Thoracic aorta (tissue), 2 donors: Measurements from ENCODE around the gene CARS1. TPM values are rescaled to one million over a fixed set of nuclear protein-coding genes. Genes with fewer than 3 reads are reported as not detected.

ENCODE experiments used
- ATAC-seq: fragments of 150-250 bp; one replicate; pipeline ENCODE4 v1.8.0; 2017; ENCODE audit warnings: low read depth; ENCODE audit not compliant: insufficient number of reproducible peaks, low FRiP score
- DNase-seq: peaks from one replicate; pipeline ENCODE4 v3.0.0-alpha.2; 2020; ENCODE audit warnings: low spot score
- H3K27ac ChIP-seq, 2 donors: fragments of 200-600 bp; sonication (generic); 1 replicate in 1 of 2; 2 replicates in 1 of 2; pipeline ENCODE4 v1.5.1; 2016; ENCODE audit warnings: mild to moderate bottlenecking in 2 of 2, moderate library complexity in 2 of 2
- H3K27me3 ChIP-seq: fragments of 200-600 bp; sonication (generic); replicated peaks from 2 replicates; pipeline ENCODE4 v1.6.0; 2016; ENCODE audit warnings: mild to moderate bottlenecking; ENCODE audit not compliant: insufficient read depth
- H3K36me3 ChIP-seq: fragments of 200-600 bp; sonication (generic); one replicate; pipeline ENCODE4 v1.5.1; 2016
- H3K4me1 ChIP-seq, 2 donors: fragments of 200-600 bp; sonication (generic); 1 replicate in 1 of 2; 2 replicates in 1 of 2; pipeline versions ENCODE4 v1.5.1 to v1.6.0; 2016; ENCODE audit warnings: low read depth in 2 of 2, mild to moderate bottlenecking in 1 of 2; ENCODE audit not compliant: control insufficient read depth in 1 of 2
- H3K4me3 ChIP-seq: fragments of 200-600 bp; sonication (generic); 2 replicates; pipeline ENCODE4 v1.5.1; 2016; ENCODE audit warnings: mild to moderate bottlenecking
- H3K9me3 ChIP-seq: fragments of 200-600 bp; sonication (generic); 2 replicates; pipeline ENCODE4 v1.5.1; 2016
- total RNA-seq, 2 donors: library from RNA; depleted of rRNA; stranded (reverse); fragments of >200 nt; gene quantifications; one replicate each; pipeline versions ENCODE4 v1.1.0 to v1.2.3, GENCODE V29; 2016
- TF ChIP-seq, protein P1 (sequence below): fragments of 200-600 bp; sonication (generic); IDR thresholded peaks from one replicate; pipeline ENCODE4 v1.5.1; 2019; ENCODE audit warnings: antibody characterized with exemption

Gene CARS1
- total RNA-seq, 2 donors from 2014 or later = 38.4 to 56.5 TPM

GRCh38 chr11:3003396-3004231 is 53.6 kb downstream of the CARS1 start:
- ATAC-seq = no peak
- Histone ChIP-seq H3K27me3 (no peaks in the 10 kb centered on the region), H3K4me3 (no peak overlapping the region), H3K9me3 (no peaks in the 10 kb centered on the region), H3K27ac (no peak overlapping the region), H3K36me3 (peaks cover 39% of the 10 kb centered on the region), H3K4me1 (peaks cover 5 to 29% of the 10 kb centered on the region in 2 donors)
- TF ChIP-seq, protein P1, sequence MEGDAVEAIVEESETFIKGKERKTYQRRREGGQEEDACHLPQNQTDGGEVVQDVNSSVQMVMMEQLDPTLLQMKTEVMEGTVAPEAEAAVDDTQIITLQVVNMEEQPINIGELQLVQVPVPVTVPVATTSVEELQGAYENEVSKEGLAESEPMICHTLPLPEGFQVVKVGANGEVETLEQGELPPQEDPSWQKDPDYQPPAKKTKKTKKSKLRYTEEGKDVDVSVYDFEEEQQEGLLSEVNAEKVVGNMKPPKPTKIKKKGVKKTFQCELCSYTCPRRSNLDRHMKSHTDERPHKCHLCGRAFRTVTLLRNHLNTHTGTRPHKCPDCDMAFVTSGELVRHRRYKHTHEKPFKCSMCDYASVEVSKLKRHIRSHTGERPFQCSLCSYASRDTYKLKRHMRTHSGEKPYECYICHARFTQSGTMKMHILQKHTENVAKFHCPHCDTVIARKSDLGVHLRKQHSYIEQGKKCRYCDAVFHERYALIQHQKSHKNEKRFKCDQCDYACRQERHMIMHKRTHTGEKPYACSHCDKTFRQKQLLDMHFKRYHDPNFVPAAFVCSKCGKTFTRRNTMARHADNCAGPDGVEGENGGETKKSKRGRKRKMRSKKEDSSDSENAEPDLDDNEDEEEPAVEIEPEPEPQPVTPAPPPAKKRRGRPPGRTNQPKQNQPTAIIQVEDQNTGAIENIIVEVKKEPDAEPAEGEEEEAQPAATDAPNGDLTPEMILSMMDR = no peak
- DNase-seq = no peak

- peaks cover 34% of the 10 kb centered on the region for H3K36me3 ChIP-seq
- H3K27me3 ChIP-seq = no peaks in the 10 kb centered on the region
- H3K27ac ChIP-seq = no peak overlapping the region
- ATAC-seq = no peak
- no peak for DNase-seq
- H3K4me1 ChIP-seq = peaks cover 5 to 29% of the 10 kb centered on the region in 2 donors
- TF ChIP-seq, protein P1 = no peak
- no peaks in the 10 kb centered on the region for H3K9me3 ChIP-seq
- H3K4me3 ChIP-seq = no peak overlapping the region
These were observed 54.4 kb downstream of the CARS1 start for GRCh38 chr11:3002871-3003270.

GRCh38 chr11:3002351-3002861 is 54.8 kb downstream of the CARS1 start:
- H3K4me3 ChIP-seq = no peak overlapping the region
- TF ChIP-seq, protein P1 = no peak
- no peak for DNase-seq
- no peaks in the 10 kb centered on the region for H3K9me3 ChIP-seq
- peaks cover 30% of the 10 kb centered on the region for H3K36me3 ChIP-seq
- no peaks in the 10 kb centered on the region for H3K27me3 ChIP-seq
- ATAC-seq = no peak
- peak overlapping the region in 1 of 2 donors; percentile 86 for H3K27ac ChIP-seq
- peaks cover 5 to 29% of the 10 kb centered on the region in 2 donors for H3K4me1 ChIP-seq

GRCh38 chr11:3001496-3001895 is 55.7 kb downstream of the CARS1 start:
- no peak for ATAC-seq
- DNase-seq = no peak
- peak overlapping the region; percentile 70 to 86 for H3K27ac ChIP-seq
- no peaks in the 10 kb centered on the region for H3K27me3 ChIP-seq
- H3K9me3 ChIP-seq = no peaks in the 10 kb centered on the region
- peaks cover 5 to 29% of the 10 kb centered on the region in 2 donors for H3K4me1 ChIP-seq
- peaks cover 23% of the 10 kb centered on the region for H3K36me3 ChIP-seq
- TF ChIP-seq, protein P1 = no peak
- no peak overlapping the region for H3K4me3 ChIP-seq
